GM19324 (cell line): ENCODE results near the gene LIPI.
"Not testable (repeated sequence)": the region's sequence is repeated elsewhere in the genome, so short reads cannot be mapped to it uniquely, and the experiment has no call there.

Experiments used
- ATAC-seq: cut with Tn5 transposase; IDR thresholded peaks from one replicate; pipeline ENCODE4 v1.9.1; 2021; ENCODE audit warnings: mild to moderate bottlenecking, moderate library complexity; ENCODE audit not compliant: unreplicated experiment, low FRiP score

LIPI gene

DNA sequence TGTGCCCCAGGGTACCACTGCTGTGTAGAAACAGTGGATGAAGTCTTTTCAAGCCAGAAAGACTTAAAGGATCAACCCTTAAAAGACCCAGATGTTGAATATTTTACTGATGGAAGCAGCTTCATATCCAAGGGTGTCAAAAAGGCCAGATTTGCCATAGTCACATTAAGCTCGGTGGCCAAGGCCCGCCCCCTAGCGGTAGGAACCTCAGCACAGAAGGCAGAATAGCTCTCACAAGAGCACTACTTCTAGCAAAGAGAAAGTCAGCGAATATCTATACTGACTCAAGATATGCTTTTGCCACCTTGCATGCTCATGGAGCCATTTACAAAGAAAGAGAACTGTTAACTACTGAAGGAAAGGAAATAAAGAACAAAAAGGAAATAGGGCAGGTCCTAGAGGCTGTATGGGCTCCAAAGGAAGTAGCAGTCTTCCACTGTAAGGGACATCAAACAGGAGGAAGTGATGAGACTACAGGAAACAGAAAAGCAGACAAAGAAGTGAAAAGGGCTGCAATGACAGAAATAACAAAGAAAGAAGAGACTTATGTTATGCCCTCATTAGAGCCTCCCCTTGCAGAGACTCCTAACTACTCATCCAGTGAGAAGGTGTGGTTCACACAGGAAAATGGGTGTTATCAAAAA, 90.5 kb downstream of the LIPI start:
- peak; percentile 48 for ATAC-seq

GRCh38 chr21:14119038-14119437, 91.7 kb downstream of the LIPI start:
- no peak for ATAC-seq

- peak; percentile 66 for ATAC-seq
These were observed 94.7 kb downstream of the LIPI start for GRCh38 chr21:14116080-14116481.

- ATAC-seq: peak; percentile 6
These were observed 95.1 kb downstream of the LIPI start for GRCh38 chr21:14115646-14116045.

- no peak for ATAC-seq
These were observed 96.5 kb downstream of the LIPI start for GRCh38 chr21:14114251-14114650.

DNA sequence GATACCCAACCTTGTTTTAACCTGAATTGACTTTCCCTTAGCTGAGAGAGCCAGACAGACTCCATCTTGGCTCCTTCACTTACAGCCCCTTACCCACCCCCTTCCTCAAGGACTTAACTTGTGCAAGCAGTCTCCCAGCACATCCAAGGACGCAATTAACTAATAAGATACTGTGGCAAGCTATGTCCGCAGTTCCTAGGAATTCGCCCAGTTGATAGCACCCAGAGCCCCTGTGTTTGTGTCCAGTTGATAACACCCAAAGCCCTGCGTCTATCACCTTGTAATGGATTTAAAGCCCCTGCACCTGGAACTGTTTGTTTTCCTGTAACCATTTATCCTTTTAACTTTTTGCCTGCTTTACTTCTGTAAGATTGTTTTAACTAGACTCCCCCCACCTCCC, 106.2 kb downstream of the LIPI start:
- ATAC-seq: not testable (repeated sequence)

DNA sequence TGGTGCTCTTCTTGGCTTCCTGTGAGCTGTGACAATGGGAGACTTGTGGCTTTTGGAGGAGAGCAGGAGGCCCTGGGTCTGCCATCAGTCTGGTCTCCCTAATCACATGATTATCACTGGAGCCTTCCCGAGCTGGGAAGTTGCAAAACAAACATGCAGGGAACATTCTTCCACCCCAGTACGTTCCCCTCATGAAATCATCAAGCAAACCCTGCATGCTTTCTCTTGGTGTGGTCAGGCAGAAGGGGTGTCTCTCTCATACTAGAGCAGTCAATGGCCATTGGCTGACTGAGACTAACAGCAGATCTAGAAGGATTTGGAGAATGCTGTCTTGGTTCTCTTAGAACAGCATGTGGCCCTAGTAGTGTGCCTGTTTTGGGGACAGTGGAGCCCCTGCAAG, 111.2 kb downstream of the LIPI start:
- no peak for ATAC-seq

DNA sequence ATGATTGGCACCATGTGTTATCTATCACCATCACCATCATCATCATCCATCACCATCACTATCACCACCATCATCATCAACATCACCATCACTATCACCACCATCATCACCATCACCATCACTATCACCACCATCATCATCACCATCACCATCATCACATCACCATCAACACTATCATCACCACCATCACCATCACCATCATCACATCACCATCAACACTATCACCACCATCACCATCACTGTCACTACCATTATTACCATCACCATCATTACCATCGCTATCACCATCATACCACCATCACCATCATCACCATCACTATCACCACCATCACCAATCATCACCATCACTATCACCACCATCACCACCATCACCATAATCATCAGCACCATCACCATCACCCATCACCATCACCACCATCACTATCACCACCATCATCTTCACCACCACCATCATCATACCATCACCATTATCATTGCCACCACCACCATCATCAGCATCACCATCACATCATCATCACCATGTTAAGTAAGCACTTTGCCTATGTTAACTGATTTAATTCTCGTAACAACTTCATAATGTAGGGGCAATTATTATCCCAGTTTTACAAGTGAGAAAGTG, 112.8 kb downstream of the LIPI start:
- no peak for ATAC-seq

GRCh38 chr21:14096577-14096976, 114.2 kb downstream of the LIPI start:
- ATAC-seq: no peak

GRCh38 chr21:14096172-14096571, 114.6 kb downstream of the LIPI start:
- ATAC-seq: no peak

DNA sequence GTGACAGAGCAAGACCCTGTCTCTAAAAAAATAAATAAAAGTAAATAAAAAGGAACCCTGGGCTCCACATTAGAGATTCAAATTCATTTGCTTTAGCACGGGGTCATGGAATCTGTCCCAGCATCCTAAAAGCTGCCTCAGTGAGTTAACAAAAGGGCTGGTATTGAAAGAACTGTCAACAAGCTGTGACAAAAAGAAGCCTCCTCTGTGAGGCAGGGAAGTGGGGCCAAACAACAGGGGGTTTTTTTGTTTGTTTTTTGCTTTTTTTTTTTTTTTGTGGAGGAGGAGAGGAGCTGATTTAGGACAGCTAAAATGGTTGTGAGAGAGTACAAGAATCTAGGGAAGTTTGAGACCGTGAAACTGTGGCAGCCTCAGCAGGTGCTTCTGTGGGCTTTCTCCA, 115.7 kb downstream of the LIPI start:
- ATAC-seq: no peak

DNA sequence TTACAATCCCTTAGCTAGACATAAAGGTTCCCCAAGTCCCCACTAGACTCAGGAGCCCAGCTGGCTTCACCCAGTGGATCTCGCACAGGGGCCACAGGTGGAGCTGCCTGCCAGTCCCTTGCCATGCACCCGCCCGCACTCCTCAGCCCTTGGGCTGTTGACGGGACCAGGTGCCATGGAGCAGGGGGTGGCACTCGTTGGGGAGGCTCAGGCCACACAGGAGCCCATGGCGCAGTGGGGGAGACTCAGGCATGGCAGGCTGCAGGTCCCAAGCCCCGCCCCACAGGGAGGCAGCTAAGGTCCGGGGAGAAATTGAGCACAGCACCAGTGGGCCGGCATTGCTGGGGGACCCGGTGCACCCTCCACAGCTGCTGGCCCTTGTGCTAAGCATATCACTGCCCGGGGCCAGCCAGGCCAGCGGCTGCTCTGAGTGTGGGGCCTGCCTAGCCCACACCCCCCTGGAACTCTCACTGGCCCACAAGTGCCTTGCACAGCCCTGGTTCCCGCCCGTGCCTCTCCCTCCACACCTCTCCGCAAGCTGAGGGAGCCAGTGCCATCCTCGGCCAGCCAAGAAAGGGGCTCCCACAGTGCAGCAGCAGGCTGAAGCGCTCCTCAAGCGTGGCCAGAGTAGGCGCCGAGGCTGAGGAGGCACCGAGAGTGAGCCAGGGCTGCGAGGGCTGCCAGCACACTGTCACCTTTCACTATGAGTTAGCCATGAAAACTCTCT, 117.8 kb downstream of the LIPI start:
- no peak for ATAC-seq

DNA sequence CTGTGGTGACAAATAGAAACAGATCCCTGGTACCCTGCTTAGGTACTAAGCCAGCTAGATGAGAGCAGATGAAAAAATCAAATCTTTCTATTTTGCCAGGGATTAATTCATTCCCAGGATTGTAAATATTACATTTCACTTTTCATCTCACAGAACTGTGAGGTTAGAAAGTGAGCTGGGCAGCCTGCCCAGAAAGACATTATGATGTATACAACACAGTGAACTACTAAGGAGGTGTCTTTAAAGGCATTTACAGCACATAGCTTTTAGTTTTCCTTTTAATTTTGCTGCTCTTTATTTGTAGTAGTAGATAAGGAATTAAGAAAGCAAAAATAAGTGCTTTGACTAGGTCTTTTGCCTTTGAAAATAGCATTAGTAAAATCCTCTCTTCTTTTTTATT, 120.6 kb downstream of the LIPI start:
- not testable (repeated sequence) for ATAC-seq

GRCh38 chr21:14088391-14088790, 122.4 kb downstream of the LIPI start:
- no peak for ATAC-seq

DNA sequence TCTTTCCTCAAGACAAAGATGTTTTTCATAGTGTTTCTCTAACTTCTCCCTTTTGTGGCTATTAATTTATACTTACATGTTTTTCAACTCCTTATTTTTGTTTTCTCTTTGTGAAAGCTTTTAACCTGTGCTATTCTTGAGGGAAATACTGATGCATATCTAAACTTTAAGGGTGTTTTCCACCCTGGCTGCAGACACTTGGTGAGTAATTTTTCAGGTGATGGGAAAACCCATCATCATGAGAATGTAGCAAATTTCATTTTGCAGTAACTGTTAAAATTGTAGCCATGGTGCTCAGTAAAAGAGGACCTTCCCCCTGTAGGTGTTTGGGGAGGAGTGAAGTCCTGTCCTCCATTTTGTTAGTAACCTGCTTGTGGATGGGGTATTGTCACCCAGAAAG, 124.2 kb downstream of the LIPI start:
- ATAC-seq: no peak

DNA sequence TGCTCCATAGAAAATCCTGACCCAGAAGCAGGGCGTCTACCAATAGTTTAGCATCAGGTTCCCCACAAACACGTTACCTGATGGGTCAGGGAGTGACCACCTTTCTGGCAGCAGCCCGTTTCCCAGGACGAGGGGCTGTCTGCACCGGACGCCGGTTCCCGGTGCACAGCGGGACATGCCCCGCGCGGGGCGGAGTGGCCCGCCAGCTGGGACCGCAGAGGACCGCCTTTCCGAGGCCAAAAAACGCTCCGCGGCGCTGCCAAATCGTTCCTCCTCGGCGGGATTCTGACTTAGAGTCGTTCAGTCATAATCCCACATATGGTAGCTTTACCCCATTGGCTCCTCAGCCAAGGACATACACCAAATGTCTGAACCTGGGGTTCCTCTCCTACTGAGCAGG, 126.1 kb downstream of the LIPI start:
- ATAC-seq: no peak

DNA sequence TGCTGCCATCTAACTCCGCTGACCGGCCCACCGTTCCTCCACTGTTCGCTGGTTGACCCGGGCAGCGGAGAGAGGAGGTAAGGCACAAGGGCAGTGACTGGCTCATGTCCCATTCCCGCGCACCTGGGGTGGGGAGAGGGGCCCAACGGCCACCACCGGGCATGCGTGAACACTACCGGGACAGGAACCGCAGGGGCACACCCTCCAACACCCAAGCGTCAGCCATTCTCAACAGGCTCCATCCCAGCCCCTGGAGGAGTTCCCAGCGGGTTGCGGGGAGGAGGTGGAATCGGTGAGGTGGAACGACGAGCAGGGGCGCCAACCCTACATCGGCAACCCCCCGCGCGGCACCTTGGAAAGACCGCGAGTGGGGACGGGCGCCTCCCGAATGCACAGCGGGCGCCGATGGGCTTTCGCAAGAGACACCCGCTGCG, 126.7 kb downstream of the LIPI start:
- no peak for ATAC-seq

- no peak for ATAC-seq
These were observed 130.0 kb downstream of the LIPI start for GRCh38 chr21:14080764-14081096.

DNA sequence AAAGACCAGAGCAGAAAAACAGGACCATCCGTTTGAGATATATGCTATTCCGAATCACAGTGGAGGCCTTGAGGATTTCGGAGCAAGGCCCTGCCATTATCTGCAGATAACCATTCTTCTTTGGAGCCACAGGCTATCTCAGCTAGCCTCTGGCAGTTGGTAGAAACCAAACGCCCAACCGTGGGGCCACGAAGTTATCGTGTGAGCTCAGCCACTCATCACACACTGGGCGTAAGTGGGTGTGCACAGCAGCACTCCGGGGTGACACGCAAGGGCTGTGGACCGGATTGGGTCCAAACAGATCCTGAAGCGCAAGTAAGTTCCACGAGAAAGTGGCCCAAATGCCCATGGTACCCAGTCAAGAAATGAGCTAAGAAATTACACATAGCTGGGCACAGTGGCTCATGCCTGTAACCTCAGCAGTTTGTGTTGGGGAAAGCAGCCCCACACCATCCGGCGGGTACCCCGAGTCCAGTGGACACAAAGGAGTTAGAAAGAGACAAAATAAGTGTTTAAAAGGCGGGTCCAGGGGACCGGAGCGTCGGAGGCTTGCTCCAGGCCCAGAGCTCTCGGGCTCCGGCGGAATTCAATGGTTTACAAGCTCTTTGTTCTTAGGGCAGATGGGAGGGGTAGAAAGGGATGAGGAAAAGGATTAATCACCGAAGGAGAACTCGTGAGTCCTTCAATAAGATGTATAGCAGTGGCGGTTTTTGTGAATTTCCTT, 130.6 kb downstream of the LIPI start:
- no peak for ATAC-seq

GRCh38 chr21:14078746-14079375, 131.9 kb downstream of the LIPI start:
- ATAC-seq: no peak
